ENCODE data around the gene PHAX. TPM values are rescaled to one million over a fixed set of nuclear protein-coding genes. Genes with fewer than 3 reads are reported as not detected.

The PHAX gene
- total RNA-seq, 2 donors from 2014 or later = 23.4 to 27.4 TPM

- H3K27me3 ChIP-seq (replicated peaks; ENCODE audit: insufficient read depth) = no peaks in the 10 kb centered on the region
- TF ChIP-seq CTCF (IDR thresholded peaks at IDR 0.05) = no peak
- DNase-seq (ENCODE audit: low spot score) (no peak), ATAC-seq (ENCODE audit: insufficient number of reproducible peaks, low FRiP score, low read depth) (no peak)
- H3K27ac ChIP-seq = no peak overlapping the region
- H3K4me1 ChIP-seq (ENCODE audit: control insufficient read depth in 1 of 2, low read depth in 2 of 2) = peaks cover 0 to 10% of the 10 kb centered on the region in 2 donors
- H3K9me3 ChIP-seq = no peaks in the 10 kb centered on the region
- H3K36me3 ChIP-seq = peaks cover 27% of the 10 kb centered on the region
- H3K4me3 ChIP-seq = no peak overlapping the region
These were observed 17.0 kb upstream of the PHAX start for GRCh38 chr5:126583761-126584160.

GRCh38 chr5:126587551-126588390 lies 13.0 kb upstream of the PHAX start:
- Histone ChIP-seq H3K27me3 (replicated peaks; ENCODE audit: insufficient read depth) (no peaks in the 10 kb centered on the region), H3K4me3 (no peak overlapping the region), H3K27ac (no peak overlapping the region), H3K4me1 (ENCODE audit: control insufficient read depth in 1 of 2, low read depth in 2 of 2) (peaks cover under 1 to 1% of the 10 kb centered on the region in 2 donors), H3K9me3 (no peaks in the 10 kb centered on the region), H3K36me3 (peaks cover 21% of the 10 kb centered on the region)
- no peak for TF ChIP-seq CTCF (IDR thresholded peaks at IDR 0.05)
- DNase-seq (ENCODE audit: low spot score) (no peak), ATAC-seq (ENCODE audit: insufficient number of reproducible peaks, low FRiP score, low read depth) (no peak)

GRCh38 chr5:126589536-126590297 lies 11.0 kb upstream of the PHAX start:
- H3K9me3 ChIP-seq = no peaks in the 10 kb centered on the region
- peaks cover 9 to 17% of the 10 kb centered on the region in 2 donors for H3K4me1 ChIP-seq (ENCODE audit: control insufficient read depth in 1 of 2, low read depth in 2 of 2)
- H3K27ac ChIP-seq = no peak overlapping the region
- TF ChIP-seq CTCF (IDR thresholded peaks at IDR 0.05) = no peak
- DNase-seq (ENCODE audit: low spot score) (no peak), ATAC-seq (ENCODE audit: insufficient number of reproducible peaks, low FRiP score, low read depth) (no peak)
- peaks cover 17% of the 10 kb centered on the region for H3K36me3 ChIP-seq
- no peak overlapping the region for H3K4me3 ChIP-seq
- no peaks in the 10 kb centered on the region for H3K27me3 ChIP-seq (replicated peaks; ENCODE audit: insufficient read depth)

GRCh38 chr5:126591549-126591948 lies 9.2 kb upstream of the PHAX start:
- peaks cover 9 to 17% of the 10 kb centered on the region in 2 donors for H3K4me1 ChIP-seq (ENCODE audit: control insufficient read depth in 1 of 2, low read depth in 2 of 2)
- DNase-seq (ENCODE audit: low spot score) (no peak), ATAC-seq (ENCODE audit: insufficient number of reproducible peaks, low FRiP score, low read depth) (no peak)
- H3K4me3 ChIP-seq = no peak overlapping the region
- TF ChIP-seq CTCF (IDR thresholded peaks at IDR 0.05) = no peak
- no peak overlapping the region for H3K27ac ChIP-seq
- H3K27me3 ChIP-seq (replicated peaks; ENCODE audit: insufficient read depth) = no peaks in the 10 kb centered on the region
- peaks cover 4% of the 10 kb centered on the region for H3K36me3 ChIP-seq
- no peaks in the 10 kb centered on the region for H3K9me3 ChIP-seq

All from thoracic aorta (tissue), 2 donors.